Mammary epithelial cell (primary cell): ENCODE measurements around the gene MRPL30.

ENCODE experiments used
- EZH2 ChIP-seq: IDR thresholded peaks from 2 replicates; pipeline ENCODE4 v1.6.1; 2012; ENCODE audit warnings: low read length, inconsistent platforms, borderline replicate concordance
- TF ChIP-seq, protein P1 (sequence below), 2 donors: IDR thresholded peaks in 1 of 2; conservative IDR thresholded peaks in 1 of 2; 2 replicates each; pipeline ENCODE4 v1.5.1; 2011 to 2012; ENCODE audit warnings: inconsistent platforms in 2 of 2, low read length in 2 of 2, mild to moderate bottlenecking in 2 of 2, control low read depth in 1 of 2, low read depth in 1 of 2; ENCODE audit not compliant: insufficient read depth in 1 of 2; ENCODE audit errors: extremely low read depth in 1 of 2

DNA sequence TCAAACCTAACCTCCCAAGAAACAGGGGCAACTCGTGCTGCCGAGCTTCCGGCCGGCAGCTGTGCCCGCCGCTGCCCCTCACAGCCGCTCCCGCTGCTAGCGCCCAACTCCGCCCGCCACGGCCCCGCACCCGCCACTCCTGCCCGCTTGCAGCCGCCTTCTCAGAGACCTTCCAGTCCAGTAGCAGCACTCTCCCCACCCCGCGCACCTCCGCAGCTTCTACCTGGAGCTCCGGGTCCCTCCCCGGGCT, 40.2 kb upstream of the MRPL30 start:
- TF ChIP-seq, protein P1, sequence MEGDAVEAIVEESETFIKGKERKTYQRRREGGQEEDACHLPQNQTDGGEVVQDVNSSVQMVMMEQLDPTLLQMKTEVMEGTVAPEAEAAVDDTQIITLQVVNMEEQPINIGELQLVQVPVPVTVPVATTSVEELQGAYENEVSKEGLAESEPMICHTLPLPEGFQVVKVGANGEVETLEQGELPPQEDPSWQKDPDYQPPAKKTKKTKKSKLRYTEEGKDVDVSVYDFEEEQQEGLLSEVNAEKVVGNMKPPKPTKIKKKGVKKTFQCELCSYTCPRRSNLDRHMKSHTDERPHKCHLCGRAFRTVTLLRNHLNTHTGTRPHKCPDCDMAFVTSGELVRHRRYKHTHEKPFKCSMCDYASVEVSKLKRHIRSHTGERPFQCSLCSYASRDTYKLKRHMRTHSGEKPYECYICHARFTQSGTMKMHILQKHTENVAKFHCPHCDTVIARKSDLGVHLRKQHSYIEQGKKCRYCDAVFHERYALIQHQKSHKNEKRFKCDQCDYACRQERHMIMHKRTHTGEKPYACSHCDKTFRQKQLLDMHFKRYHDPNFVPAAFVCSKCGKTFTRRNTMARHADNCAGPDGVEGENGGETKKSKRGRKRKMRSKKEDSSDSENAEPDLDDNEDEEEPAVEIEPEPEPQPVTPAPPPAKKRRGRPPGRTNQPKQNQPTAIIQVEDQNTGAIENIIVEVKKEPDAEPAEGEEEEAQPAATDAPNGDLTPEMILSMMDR (conservative IDR thresholded peaks at IDR 0.05 in 1 of 2, IDR thresholded peaks at IDR 0.05 in 1 of 2; ENCODE audit: extremely low read depth in 1 of 2, insufficient read depth in 1 of 2, low read depth in 1 of 2, low read length in 2 of 2), result no peak
- no peak for TF ChIP-seq EZH2
